Immature natural killer cell (primary cell): ENCODE data around the gene ALK. TPM values are rescaled to one million over a fixed set of nuclear protein-coding genes. Genes with fewer than 3 reads are reported as not detected.

Experiments used
- DNase-seq, 3 donors: peaks; one replicate each; pipeline ENCODE4 v3.0.0; 2022; ENCODE audit warnings: mixed read lengths in 1 of 3
- H3K27ac Mint-ChIP-seq, 6 donors: one replicate each; pipeline ENCODE4 v1.8.0; 2020; ENCODE audit warnings: mixed read lengths in 6 of 6, mild to moderate bottlenecking in 5 of 6, inconsistent platforms in 4 of 6, moderate library complexity in 3 of 6
- H3K27me3 Mint-ChIP-seq, 3 donors: one replicate each; pipeline ENCODE4 v1.8.0; 2020 to 2021; ENCODE audit warnings: low read depth in 3 of 3, mild to moderate bottlenecking in 3 of 3, mixed read lengths in 3 of 3, moderate library complexity in 3 of 3, inconsistent platforms in 1 of 3
- H3K36me3 Mint-ChIP-seq, 3 donors: one replicate each; pipeline ENCODE4 v1.8.0; 2020; ENCODE audit warnings: mixed read lengths in 3 of 3, inconsistent platforms in 2 of 3, mild to moderate bottlenecking in 2 of 3
- H3K4me1 Mint-ChIP-seq, 2 donors: one replicate each; pipeline ENCODE4 v1.8.0; 2020; ENCODE audit warnings: inconsistent platforms in 2 of 2, mild to moderate bottlenecking in 2 of 2, mixed read lengths in 2 of 2, moderate library complexity in 1 of 2
- H3K4me3 Mint-ChIP-seq, 5 donors: one replicate each; pipeline ENCODE4 v1.8.0; 2020; ENCODE audit warnings: mild to moderate bottlenecking in 5 of 5, mixed read lengths in 5 of 5, inconsistent platforms in 3 of 5, moderate library complexity in 3 of 5
- H3K9me3 Mint-ChIP-seq, 6 donors: one replicate each; pipeline ENCODE4 v1.8.0; 2020; ENCODE audit warnings: mild to moderate bottlenecking in 6 of 6, mixed read lengths in 6 of 6, inconsistent platforms in 4 of 6, moderate library complexity in 3 of 6
- polyA plus RNA-seq, 3 donors: library from polyadenylated mRNA; unstranded; fragments of 300-500 nt; fragmentation: Illumina TruSeq; gene quantifications; one replicate each; pipeline ENCODE4 v1.2.3, GENCODE V29; 2021

ALK gene
- polyA plus RNA-seq, 3 donors from 2014 or later = not detected

DNA sequence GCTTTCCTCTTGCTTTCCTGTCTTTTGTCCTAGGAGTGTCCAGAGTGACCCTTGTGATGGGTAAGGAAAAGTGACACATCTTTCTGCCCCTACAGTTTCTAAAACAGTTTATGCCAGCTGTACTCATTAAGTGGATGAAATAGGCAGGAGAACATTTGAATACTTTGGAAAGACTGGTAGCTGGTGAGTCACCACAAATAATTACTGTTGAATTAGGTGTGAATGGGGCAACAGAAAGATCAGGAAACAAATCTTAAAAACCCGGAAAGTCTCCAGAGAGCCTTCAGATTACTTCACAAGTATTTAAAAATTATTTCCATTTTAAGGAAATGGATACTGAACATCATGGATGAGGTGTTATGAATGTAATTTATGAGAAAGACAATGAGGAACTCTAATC is 527.7 kb downstream of the ALK start:
- Mint-ChIP-seq H3K36me3 (no peaks in the 10 kb centered on the region), H3K27ac (no peak overlapping the region), H3K9me3 (no peaks in the 10 kb centered on the region), H3K4me3 (no peak overlapping the region), H3K4me1 (no peaks in the 10 kb centered on the region), H3K27me3 (peaks cover 2 to 10% (median 3%) of the 10 kb centered on the region in 3 donors)
- DNase-seq = no peak

DNA sequence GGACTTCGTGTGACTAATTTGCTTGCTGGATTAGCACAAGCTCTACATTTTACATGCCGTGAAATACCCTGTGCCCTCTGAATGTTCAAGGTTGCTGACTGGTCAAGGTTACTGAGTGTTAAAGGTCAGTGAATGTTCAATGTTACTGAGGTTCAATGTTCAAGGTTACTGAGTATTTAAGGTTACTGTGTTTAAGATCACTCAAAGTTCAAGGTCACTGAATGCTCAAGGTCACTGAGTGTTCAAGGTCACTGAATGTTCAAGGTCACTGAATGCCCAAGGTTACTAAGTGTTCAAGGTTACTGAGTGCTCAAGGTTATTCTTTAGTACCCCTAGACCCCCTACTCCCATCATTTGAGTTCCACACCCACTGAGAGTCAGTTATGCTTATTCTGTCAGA is 528.6 kb downstream of the ALK start:
- DNase-seq = no peak
- Mint-ChIP-seq H3K9me3 (no peaks in the 10 kb centered on the region), H3K4me3 (no peak overlapping the region), H3K4me1 (no peaks in the 10 kb centered on the region), H3K36me3 (no peaks in the 10 kb centered on the region), H3K27ac (no peak overlapping the region), H3K27me3 (peaks cover 2 to 10% (median 3%) of the 10 kb centered on the region in 3 donors)

DNA sequence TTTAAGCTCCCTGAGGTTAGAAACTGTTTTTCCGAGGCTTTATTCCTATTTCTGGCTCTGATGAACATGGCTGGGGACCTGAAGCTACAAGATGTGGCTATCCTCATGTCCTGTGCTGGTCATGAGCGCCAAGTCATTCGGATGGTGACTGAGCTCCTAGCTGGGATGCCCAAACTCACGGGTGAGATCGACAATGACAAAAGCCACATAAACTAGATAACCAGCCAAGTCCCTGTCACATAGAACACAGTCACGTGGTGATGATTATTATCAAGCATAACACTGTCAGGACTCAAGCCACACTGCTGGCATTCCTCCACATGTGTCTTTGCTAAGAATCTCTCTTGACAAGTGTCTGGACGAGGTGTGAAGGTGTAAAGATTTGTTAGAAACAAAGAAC is 531.2 kb downstream of the ALK start:
- no peak overlapping the region for H3K4me3 Mint-ChIP-seq
- DNase-seq = no peak
- no peak overlapping the region for H3K27ac Mint-ChIP-seq

DNA sequence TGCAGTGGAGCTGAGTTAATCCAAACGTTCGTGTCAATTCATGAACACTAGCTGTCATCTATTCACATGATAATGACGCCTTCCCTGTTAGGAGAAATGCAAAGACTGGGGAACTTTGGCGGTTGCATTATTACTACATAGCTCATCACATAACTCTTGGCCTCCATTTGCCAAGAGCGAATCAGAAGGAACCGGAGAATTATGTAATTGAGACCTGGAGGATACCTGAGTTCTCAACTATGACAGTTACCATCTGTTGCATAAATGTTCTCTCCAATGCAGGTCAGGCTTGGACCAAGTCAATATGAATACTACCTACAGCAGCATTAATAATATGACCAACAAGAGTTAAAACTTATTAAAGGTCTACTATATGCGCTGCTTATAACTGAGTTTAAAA is 531.7 kb downstream of the ALK start:
- H3K27ac Mint-ChIP-seq = no peak overlapping the region
- no peak overlapping the region for H3K4me3 Mint-ChIP-seq
- DNase-seq = no peak
- no peaks in the 10 kb centered on the region for H3K9me3 Mint-ChIP-seq
- peaks cover 2 to 6% (median 3%) of the 10 kb centered on the region in 3 donors for H3K27me3 Mint-ChIP-seq
- H3K4me1 Mint-ChIP-seq = no peaks in the 10 kb centered on the region
- no peaks in the 10 kb centered on the region for H3K36me3 Mint-ChIP-seq

More for the DNA sequence above, 531.2 kb downstream of the ALK start:
- Mint-ChIP-seq H3K9me3 (no peaks in the 10 kb centered on the region), H3K27me3 (peaks cover 2 to 7% (median 3%) of the 10 kb centered on the region in 3 donors), H3K4me1 (no peaks in the 10 kb centered on the region), H3K36me3 (no peaks in the 10 kb centered on the region)

DNA sequence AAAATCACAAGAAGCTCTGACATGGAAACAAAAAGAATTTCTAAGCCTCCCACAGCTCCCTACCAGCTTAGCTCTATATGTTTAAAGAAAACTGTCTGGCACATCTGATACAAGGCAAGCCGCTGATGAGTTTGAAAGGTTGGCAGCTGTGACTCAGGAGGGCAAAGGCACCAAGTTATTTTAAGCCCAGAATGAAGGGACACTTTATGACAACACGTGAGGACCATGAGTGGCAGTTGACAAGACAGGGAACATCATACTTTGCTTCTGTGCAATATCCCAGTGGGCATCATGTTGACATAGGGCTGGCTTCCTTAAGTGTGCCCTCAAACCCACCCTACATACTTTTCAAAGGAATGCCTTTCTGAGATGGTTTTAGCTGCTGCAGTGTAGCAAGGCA is 533.3 kb downstream of the ALK start:
- Mint-ChIP-seq H3K27ac (no peak overlapping the region), H3K36me3 (no peaks in the 10 kb centered on the region), H3K4me3 (no peak overlapping the region), H3K9me3 (no peaks in the 10 kb centered on the region), H3K4me1 (no peaks in the 10 kb centered on the region), H3K27me3 (peaks cover 2% of the 10 kb centered on the region in 3 donors)
- no peak for DNase-seq

DNA sequence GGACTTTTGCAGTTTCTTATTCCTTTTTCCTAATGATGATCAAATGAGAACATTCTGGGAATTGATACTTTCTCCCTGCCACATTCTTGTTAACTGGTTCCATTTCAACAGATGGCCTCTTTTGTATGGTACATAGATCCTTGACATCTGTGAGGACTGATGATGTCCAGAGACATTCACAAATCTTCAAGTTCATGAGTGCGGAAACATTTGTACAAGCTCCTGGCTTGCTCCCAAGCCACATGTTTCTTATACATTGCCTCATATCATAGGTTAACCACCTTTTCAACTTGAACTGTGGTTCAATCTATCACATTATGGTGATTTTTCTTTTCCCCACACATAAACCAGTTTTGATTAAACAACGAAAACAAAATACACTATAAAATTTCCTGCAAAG is 538.9 kb downstream of the ALK start:
- Mint-ChIP-seq H3K27me3 (peaks cover 0 to 3% (median 0%) of the 10 kb centered on the region in 3 donors), H3K27ac (no peak overlapping the region), H3K4me1 (no peaks in the 10 kb centered on the region), H3K9me3 (no peaks in the 10 kb centered on the region), H3K4me3 (no peak overlapping the region), H3K36me3 (no peaks in the 10 kb centered on the region)
- no peak for DNase-seq

DNA sequence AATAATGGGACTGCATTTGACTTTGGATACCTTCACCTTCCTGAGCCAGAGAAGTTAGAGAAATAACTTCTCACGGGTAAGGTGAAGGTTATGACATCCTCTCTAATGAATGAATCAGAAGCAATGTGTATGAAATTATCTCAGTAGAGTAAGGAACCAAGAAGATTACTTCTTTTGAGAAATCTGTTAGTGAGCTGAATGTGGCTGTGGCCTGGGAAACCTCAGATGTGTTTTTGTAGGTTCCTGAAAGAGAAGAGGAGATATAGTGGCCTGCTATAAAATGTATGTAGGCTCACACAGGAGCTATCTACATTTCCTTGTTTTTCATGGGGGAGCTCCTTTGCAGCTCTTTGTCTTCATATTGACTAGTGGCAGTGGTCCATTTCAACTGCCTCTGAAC is 543.6 kb downstream of the ALK start:
- Mint-ChIP-seq H3K27me3 (peaks cover 0 to 3% (median 2%) of the 10 kb centered on the region in 3 donors), H3K36me3 (no peaks in the 10 kb centered on the region), H3K4me3 (no peak overlapping the region), H3K4me1 (no peaks in the 10 kb centered on the region), H3K27ac (no peak overlapping the region), H3K9me3 (no peaks in the 10 kb centered on the region)
- no peak for DNase-seq

DNA sequence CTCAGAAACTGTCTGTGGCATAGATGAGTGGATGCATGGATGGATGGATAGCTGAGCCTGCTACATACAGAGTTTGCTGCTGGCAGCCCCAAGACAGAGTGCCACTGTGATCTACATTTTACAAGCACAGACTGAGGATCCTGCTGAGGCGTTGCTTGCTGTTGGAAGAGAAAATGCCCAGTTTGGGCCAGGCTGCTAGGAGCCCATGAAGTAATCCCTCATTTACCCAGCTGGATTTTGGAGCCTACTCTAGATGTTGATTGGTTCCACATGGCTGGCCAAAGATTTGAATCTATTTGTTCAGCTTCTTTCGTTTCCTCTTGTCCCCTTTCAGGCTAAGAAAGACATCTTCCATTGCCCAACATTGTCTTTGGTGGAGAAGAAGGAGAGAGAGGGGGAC is 544.8 kb downstream of the ALK start:
- no peak for DNase-seq
- Mint-ChIP-seq H3K4me1 (no peaks in the 10 kb centered on the region), H3K4me3 (no peak overlapping the region), H3K27ac (no peak overlapping the region), H3K36me3 (no peaks in the 10 kb centered on the region), H3K9me3 (no peaks in the 10 kb centered on the region), H3K27me3 (peaks cover 2 to 3% (median 2%) of the 10 kb centered on the region in 3 donors)

DNA sequence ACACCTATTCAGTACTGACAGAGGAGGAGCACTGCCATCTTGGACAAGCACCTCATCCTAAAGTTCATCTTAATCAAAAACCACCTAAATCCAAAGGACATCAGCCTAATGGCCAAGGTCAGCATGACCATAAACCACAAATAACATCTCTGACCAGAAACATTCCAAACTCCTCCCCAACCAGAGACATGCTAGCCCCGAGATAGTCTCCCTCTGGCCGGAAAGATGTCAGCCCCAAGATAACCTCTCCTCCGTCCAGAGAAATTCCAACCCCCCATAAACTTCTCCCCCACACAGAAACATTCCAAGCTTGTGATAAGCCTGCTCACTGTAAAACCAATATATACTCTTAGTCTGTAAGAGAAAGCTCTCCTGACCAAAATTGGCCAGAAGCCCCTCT is 545.5 kb downstream of the ALK start:
- H3K36me3 Mint-ChIP-seq = no peaks in the 10 kb centered on the region
- no peak for DNase-seq
- H3K9me3 Mint-ChIP-seq = no peaks in the 10 kb centered on the region
- no peak overlapping the region for H3K4me3 Mint-ChIP-seq
- peaks cover 2 to 3% (median 3%) of the 10 kb centered on the region in 3 donors for H3K27me3 Mint-ChIP-seq
- no peaks in the 10 kb centered on the region for H3K4me1 Mint-ChIP-seq
- no peak overlapping the region for H3K27ac Mint-ChIP-seq

DNA sequence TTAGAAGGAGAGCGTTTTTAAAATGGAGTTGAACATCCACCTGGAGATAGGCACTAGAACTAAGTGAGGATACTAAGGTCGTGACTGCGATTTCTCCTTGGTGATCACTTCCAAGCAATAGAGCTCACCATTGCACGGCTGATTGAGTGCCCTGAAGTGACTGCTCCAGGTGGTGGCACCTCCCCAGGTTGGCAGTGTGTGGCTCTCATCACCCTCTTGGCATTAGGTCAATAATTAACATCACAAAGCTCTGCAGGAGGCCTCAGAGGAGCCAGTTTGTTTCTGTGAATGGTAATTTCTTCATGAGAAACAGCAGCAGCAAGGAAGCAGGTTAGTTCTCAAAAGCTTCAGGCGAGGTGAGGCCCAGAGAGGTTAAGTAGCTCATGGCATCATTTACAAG is 546.6 kb downstream of the ALK start:
- H3K36me3 Mint-ChIP-seq = no peaks in the 10 kb centered on the region
- no peak overlapping the region for H3K27ac Mint-ChIP-seq
- H3K4me1 Mint-ChIP-seq = no peaks in the 10 kb centered on the region
- no peak overlapping the region for H3K4me3 Mint-ChIP-seq
- H3K9me3 Mint-ChIP-seq = no peaks in the 10 kb centered on the region
- no peak for DNase-seq
- H3K27me3 Mint-ChIP-seq = peaks cover 2 to 3% (median 3%) of the 10 kb centered on the region in 3 donors

DNA sequence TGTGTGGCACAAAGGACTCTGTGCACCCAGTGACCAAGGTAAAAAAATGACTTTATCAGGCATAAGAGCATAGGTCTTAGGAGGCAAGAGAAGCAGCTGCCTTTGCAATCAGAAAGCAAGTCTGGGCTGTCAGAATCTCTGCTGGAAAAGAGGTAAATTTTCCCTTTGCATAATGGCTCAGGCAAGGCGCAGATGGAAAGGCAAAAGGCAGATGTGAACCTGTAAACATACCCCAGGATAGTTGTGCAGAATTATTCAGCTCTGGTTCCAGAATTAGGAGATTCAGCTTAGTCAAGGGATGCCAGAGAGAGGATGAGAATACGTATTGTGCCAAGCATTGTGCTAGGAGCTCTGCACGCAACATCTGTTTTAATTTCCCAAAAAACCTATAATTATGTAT is 547.5 kb downstream of the ALK start:
- Mint-ChIP-seq H3K4me1 (no peaks in the 10 kb centered on the region), H3K9me3 (no peaks in the 10 kb centered on the region)

DNA sequence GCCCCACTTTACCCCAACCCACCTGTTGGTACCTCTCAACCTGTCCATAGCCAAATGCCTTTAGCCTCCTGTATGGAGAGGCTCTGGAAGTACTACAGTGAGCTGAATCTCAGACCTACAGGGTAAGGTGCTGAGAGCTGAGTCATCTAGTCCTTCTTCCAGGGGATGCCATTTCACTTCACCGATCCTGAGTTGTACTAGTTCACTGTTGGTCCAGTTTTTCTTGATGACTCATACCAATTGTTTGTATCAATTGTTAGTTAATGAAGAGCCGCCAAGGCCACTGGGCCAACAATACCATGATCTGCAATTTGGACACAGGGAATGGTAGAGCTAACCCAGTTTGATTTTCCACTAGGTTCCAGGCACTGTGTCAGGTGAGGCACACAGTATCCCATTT is 549.2 kb downstream of the ALK start:
- Mint-ChIP-seq H3K4me1 (no peaks in the 10 kb centered on the region), H3K9me3 (no peaks in the 10 kb centered on the region), H3K4me3 (no peak overlapping the region), H3K36me3 (no peaks in the 10 kb centered on the region), H3K27ac (no peak overlapping the region), H3K27me3 (peaks cover 0 to 3% (median 2%) of the 10 kb centered on the region in 3 donors)
- no peak for DNase-seq

More for the DNA sequence above, 547.5 kb downstream of the ALK start:
- Mint-ChIP-seq H3K27me3 (peaks cover 2 to 3% (median 3%) of the 10 kb centered on the region in 3 donors), H3K4me3 (no peak overlapping the region), H3K27ac (no peak overlapping the region), H3K36me3 (no peaks in the 10 kb centered on the region)
- no peak for DNase-seq

DNA sequence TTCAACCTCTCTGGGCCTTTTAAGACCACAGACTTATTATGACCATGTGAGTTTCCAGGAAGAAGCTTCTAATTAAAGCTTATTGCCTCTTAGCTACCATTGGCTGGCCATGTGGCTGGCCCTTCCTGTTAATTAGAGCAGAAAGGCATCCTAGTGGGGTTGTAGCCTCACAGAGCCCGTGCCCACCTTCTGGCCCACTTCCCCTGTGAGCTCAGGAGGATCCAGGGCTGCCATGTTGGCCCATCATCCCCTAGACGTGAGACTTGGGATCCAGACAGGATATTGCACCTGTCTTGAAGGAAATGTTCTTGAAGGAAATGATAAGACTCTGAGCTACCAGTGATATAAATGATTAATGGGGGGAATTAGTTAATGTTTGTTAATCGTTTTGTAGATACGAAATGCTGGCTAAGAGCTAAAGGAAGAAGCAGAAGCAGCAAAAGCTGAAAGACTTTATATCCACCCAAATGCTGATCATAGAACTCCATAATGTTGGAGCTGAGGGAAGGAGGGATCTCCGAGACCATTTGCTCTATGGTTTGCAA is 550.7 kb downstream of the ALK start:
- H3K4me1 Mint-ChIP-seq = no peaks in the 10 kb centered on the region
- peaks cover 0 to 3% (median 2%) of the 10 kb centered on the region in 3 donors for H3K27me3 Mint-ChIP-seq
- no peak for DNase-seq
- no peaks in the 10 kb centered on the region for H3K9me3 Mint-ChIP-seq
- H3K4me3 Mint-ChIP-seq = no peak overlapping the region
- no peak overlapping the region for H3K27ac Mint-ChIP-seq
- no peaks in the 10 kb centered on the region for H3K36me3 Mint-ChIP-seq

DNA sequence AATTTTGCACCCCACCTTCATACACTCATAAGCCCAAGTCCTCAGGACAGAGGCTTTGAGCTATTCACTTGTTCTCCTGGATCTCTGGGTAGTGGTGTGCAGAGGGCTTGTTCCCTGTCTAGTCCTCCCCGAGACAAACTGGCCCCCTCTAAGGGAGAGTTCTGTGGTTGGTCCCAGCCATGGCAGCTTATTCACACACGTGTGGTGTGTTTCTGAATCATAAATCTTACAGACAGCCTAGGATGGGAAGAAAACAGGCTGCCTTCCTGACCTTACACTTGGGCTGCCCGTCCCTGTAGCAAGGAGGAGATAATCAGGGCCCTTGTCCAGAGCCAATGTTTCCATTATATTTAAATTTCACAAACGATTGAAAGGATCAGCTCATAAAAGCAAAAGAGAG is 551.2 kb downstream of the ALK start:
- H3K4me3 Mint-ChIP-seq = no peak overlapping the region

DNA sequence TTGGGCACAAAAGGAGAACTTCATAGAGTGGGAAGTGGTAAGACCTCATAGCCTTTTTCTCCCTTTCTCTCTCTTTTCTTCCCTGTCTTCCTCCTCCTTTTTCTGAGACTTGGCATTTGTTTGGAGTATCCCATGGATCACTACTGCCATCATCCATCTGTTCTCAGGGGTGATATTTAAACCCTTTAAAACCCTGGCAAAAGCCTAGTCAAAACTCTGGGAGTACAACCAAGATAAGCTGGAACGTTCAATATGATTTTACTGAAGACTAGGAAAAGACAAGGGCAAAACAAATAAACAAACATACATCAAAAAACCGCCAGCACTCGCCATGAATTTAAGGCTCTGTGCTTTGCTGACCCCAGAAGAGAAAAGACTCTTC is 552.7 kb downstream of the ALK start:
- Mint-ChIP-seq H3K27me3 (peaks cover 0 to 3% (median 2%) of the 10 kb centered on the region in 3 donors), H3K9me3 (no peaks in the 10 kb centered on the region), H3K4me3 (no peak overlapping the region), H3K4me1 (no peaks in the 10 kb centered on the region), H3K27ac (no peak overlapping the region), H3K36me3 (no peaks in the 10 kb centered on the region)
- no peak for DNase-seq

More for the DNA sequence above, 551.2 kb downstream of the ALK start:
- Mint-ChIP-seq H3K4me1 (no peaks in the 10 kb centered on the region), H3K9me3 (no peaks in the 10 kb centered on the region), H3K27ac (no peak overlapping the region), H3K27me3 (peaks cover 0 to 3% (median 2%) of the 10 kb centered on the region in 3 donors), H3K36me3 (no peaks in the 10 kb centered on the region)
- no peak for DNase-seq
